ENCODE measurements around the gene MYL7.
"Not testable (repeated sequence)": the region's sequence is repeated elsewhere in the genome, so short reads cannot be mapped to it uniquely, and the experiment has no call there.

Gene MYL7

DNA sequence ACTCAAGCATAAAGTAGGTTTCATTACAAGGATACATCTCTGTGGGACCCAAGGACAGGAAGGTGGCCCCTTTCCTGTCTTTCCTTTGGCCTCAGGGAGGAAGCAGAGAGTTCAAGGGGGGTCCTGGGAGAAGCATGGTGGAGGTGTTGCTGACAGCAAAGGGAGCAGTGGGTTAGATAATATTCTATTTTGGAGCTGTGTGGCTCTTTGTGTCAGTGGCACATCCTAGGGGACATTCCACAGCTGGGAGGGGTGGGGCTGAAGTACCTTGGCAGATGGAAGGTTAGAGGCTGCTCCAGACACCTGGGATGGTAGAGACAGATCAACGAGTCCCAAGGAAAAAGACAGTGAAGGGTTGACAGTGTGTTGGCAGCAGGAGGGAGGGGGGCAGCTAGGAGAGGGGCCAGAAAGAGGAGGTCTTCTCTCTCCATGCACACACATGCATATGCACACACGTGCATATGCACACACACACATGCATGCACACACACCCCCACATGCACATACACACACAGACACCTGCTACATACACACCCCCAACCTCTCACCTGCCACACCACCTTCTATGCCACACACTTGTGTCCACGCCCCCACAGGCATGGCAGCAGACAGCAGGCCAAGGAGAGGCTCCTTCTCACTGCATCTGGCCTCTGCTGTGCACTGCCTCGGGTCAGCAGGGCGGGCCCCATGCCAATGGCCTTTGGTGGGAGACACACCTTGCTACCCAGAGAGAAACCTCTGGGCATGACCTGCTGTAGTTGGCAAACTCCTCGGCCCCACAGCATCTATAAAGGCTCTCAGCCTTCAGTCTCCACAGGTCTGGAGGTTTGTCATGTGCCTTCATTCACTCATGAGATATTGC is 12.2 kb downstream of the MYL7 start:
- DNase-seq, result no peak

DNA sequence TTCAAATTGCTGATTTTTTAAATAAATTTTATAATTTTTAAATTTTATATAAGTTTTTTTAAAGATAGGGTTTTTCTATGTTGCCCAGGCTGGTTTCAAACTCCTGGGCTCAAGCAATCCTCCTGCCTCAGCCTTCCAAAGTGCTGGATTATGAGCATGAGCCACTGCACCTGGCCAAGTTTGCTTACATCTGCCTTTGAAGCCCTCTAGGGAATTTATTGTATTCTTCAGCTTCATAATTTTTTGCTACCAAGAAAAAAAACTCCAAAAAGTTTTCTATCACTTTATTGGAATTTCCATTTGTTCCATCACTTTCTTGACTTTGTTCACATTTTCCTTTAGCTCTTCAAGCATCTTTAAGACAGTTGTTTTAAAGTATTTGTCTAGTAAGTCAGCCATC is 14.0 kb downstream of the MYL7 start:
- no peak for DNase-seq

DNA sequence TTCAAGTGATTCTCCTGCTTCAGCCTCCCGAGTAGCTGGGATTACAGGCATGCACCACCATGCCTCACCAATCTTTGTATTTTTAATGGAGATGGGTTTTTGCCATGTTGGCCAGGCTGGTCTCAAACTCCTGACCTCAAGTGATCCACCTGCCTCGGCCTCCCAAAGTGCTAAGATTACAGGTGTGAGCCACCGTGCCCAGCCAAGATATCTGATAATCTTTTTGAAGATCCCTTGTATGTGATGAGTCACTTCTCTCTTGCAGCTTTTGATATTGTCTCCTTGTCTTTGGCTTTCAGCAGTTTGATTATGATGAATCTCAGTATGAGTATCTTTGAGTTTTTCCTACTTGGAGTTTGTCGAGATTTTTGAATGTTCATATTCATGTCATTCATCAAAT is 14.6 kb downstream of the MYL7 start:
- not testable (repeated sequence) for DNase-seq

DNA sequence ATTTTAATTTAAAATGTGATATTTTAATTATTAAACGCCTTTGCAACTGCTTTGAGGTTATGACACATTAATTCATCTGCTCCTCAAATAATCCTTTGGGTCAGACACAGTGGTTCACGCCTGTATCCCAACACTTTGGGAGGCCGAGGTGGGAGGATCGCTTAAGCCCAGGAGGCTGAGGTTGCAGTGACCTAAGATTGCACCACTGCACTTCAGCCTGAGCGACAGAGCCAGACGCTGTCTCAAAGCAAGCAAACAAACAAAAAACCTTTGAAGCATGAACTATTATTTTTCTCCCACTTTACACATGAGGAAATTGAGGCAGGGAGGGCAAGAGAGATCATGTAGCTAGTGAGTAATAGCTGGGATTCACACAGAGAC is 16.3 kb downstream of the MYL7 start:
- no peak for DNase-seq

DNA sequence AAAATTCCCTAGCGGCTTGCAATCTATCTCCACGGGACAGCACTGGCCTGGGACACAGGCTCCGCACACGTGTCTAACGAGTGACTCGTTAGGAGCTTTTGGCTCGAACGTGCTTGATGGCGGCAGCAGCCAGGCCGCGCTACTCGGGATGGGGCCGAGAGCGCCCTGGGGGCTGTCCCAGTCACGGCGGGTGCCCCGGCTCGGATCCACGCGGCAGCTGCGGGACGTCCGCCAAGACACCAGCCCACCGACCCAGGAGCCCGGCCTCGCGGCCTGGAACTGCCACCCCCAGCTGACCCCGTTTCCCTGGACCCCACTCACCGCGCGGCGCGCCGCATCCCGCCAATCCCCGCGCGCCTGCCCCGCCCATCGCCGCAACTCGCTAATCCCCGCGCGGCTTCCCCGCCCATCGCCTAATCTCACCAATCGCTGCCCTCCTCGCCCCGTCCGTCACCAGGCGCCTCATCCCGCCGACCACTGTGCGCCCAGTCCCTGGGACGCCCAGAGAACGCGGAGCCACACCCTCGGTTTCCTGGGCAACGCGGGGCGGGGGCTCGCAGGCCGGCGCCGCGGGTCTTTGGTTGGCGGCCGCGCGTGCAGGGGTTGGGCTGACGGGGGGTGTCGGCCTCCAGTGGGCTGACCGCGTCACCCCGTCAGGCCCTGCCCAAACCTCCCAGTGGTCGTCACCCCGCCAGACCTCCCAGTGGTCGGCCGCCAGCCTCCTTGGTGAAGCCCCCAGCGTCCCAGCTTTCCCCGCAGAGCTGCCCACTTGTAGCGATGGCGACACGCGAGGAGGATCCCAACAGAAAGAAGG is 17.7 kb downstream of the MYL7 start, which contains the start of gene POLD2:
Gene POLD2 (minus strand): TSS at position 359 of the 814 bp plus-strand sequence. CDS start 1,495 bp downstream, outside the sequence.
- DNase-seq, result peak; percentile 99

DNA sequence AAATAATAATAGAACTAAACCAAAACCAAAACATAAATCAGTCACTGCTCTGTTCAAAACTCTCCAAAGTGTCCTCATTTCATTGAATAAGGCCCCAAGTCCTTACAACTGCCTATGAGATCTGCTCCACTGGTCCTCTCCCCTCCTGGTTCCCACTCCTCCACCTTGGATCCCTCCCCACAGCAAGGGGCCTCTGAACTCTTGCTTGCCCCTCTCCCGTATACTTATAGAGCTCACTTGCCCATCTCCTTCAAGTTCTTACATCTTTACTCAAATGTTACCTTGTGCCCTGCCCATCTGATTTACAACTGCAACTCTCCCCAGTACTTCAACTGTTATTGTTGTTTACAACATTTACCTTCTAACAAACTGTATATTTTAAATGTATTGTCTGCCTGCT is 18.6 kb downstream of the MYL7 start:
- no peak for DNase-seq

DNA sequence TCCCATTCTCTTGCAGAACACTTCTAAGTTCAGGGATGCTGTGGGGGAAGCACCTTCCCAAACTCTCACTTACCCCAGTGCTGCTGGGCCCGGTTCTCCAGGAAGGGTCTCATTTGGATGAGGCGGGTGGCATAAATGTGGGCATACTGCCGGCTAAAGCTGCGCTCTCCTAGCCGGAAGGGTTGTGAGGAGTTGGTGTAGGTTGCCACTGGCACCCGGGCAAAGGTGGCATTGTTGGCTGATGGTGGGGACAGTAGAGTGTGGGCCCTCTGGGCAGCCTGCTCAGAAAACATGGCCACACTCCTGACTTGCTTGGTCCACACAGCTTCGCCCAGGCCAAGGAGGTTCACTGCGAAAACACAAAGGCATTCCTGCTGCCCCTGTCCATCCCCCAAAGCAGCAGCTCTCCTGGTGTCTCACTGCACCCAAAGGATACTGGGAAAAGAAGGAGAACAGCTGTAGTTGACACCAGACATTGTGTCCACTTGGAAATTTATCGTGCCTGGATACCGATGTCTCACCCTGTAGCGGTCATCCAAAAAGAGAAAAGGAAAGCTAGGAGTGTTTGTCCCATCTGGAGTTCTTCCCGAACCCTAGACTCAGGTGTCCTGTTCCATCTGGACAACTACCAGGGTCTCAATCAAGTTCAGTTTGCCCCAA is 19.2 kb downstream of the MYL7 start:
- DNase-seq, result no peak

DNA sequence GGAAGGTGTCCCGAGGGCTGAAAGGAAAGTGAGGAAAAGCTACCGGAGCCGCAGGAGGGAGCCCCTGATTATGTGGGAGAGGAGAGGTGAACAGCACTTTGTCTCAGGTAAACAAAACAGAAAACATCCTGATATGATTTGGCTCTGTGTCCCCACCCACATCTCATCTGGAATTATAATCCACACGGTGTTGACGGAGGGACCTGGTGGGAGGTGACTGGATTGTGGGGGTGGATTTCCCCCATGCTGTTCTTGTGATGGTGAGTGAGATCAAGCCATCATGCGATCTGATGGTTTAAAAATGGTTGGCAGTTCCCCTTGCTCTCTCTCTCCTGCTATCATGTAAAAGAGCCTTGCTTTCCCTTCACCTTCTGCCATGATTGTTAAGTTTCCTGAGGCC is 20.7 kb downstream of the MYL7 start:
- DNase-seq, result no peak

DNA sequence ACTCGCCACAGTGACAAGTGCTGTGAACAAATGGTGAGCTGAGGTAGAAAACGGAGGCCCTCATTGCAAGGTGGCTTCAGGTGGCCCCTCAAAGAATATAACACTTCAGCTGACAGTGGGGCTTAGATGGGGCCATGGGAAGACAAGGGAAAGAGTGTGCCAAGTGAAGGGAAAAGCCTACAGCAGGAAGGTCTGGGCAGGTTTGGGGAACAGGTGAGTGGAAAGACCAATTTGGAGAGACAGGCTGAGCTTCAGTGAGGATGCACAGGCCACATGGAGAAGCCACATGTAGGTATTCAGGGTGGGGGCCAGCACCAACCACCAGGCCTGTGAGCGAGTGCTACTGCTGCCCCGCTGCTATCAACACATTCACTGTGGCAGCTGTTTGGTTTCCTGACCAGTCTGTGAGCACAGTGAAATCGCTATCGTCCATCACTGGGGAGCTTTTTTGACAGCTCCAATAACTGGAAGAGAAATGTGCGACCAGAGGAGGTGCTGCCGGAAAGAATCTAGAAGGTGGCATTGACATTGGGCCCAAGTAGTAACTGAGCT is 21.2 kb downstream of the MYL7 start:
- DNase-seq, result no peak

DNA sequence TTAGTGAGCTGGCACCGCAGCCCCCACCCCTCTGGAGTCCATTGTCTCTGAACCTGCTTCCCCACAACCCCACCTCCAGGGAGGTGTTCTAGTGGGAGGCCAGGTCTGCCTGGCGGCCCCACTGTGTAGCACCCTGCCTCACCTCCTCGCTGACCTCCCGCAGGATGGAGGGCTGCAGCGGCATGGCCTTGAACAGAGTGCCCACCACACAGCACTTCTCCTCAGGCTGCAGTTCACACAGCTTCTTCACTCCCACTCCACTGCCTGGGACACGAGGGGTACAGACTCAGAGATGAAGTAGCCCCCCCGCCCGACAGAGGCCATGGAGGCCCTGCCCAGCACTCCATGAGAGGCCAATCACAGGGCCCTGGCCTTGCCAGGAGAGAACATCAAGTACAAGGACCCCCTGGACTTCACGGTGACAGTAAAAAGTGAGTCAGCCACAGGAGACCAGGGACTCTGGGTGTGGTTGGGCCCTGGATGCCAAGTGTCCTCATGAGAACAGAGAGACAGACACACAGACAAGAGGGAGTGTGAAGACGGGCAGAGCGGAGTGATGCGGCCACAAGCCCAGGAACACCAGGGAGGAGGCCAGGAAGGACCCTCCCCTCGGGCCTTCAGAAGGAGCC is 23.2 kb downstream of the MYL7 start:
- no peak for DNase-seq

DNA sequence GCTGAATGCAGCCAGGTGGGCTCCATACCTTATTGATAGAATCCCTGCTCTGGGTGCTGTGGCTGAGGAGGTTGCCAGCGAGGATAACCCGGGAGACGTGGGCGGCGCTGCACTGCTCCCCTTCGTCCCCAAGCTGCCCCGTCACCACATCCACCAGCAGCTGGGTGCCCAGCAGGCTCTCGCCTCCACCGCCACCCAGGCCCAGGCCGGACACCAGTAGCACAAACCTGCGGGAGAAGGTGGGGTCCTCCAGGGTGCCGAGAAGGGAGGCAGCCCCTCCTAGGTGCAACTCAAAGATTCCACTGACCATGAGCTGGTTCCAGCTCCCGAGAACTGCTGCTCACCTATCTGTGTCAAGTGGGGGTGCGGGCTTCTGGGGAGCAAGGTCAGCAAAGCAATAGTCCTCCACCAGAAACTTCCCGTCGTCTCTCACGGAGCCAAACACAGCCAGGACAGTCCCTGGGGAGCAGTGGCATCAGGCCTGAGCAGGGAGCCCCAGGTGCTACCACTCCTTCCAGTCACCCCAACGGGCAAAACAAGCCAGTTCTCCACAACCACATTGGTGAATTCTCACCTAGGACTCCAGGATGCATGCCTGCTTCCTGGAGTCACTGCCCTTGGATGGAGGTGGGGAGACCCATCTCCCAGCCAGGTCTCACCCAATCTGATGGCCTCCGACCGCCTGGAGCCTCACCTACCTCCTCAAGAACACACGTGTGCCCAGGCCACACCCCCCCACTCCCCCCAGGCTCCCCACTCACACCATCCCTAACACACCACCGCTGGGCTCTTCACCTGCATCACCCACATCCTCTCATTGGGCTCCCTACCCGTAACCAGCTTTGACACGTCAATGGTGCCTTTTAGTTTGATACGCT is 24.1 kb downstream of the MYL7 start:
- no peak for DNase-seq

DNA sequence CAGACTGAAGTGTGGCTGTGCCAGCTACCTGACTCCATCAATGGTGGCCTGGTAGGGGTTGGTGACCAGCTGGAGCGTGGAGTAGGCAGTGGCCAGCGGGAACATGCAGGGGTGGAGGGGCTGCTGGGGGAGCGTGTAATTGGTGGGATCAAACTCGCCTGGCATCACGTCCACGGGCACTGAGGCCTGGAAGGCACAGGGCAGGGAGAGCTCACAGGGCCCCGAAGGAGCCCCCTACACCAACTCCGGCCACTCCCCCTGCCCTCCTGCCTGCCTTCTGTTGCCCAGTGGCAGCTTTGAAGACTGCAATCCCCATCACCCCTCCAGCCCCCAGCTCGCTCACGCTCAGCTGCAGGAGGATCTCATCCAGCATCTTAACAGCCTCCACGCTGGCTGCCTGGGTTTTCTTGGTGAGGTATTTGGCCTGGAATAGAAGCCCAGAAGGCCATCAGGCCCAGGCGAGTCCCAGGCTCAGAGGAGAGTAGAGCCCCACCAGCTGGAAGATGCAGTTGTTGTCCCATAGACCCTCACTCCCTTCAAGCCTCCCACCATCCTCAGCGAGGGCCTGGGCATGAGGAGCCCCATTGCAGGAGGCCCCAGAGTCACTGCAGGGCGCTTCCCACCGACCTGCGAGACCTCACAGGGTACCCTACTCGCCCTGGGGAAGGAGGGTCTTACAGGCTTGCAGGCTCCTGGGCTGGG is 24.9 kb downstream of the MYL7 start:
- DNase-seq, result no peak

DNA sequence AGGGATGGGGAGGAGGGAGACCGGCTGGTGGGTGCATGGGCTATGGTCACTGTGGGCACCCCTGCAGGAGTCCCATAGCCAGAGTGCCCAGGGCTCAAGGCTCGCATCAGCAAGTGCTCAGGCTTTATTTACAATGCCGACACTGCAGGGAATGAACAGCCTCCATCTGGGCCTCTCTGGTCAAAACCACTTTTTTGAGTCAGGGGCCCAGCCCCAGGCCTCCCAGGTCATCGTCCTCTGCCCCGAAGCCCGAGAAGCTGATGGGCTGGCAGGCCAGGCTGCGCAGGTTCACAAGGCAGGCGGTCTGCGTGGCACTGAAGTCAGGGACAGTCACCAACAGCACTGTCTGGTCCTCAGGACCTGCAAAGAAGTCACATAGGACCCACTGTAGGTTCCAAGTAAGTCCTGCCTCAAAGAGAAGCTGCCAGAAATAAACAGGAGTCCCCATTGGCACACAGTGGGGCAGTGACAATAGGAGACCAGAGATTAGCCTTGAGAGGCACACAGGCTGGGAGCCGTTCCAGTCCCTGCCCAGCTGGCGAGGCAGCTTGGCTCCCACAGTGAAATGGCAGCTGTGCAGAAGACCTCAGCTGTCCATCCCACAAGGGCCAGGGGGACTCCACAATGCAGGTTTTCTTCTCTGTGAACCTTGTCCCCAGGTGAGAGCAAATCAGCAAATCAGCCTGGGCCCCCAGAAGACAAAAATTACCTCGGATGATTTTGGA is 26.4 kb downstream of the MYL7 start:
- no peak for DNase-seq

DNA sequence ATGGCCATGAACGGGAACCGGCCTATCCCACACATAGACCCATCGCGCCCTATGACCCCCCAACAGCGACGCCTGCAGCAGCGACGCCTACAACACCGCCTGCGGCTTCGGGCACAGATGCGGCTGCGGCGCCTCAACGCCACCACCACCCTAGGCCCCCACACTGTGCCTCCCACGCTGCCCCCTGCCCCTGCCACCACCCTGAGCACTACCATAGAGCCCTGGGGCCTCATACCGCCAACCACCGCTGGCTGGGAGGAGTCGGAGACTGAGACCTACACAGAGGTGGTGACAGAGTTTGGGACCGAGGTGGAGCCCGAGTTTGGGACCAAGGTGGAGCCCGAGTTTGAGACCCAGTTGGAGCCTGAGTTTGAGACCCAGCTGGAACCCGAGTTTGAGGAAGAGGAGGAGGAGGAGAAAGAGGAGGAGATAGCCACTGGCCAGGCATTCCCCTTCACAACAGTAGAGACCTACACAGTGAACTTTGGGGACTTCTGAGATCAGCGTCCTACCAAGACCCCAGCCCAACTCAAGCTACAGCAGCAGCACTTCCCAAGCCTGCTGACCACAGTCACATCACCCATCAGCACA is 27.3 kb downstream of the MYL7 start:
- no peak for DNase-seq

DNA sequence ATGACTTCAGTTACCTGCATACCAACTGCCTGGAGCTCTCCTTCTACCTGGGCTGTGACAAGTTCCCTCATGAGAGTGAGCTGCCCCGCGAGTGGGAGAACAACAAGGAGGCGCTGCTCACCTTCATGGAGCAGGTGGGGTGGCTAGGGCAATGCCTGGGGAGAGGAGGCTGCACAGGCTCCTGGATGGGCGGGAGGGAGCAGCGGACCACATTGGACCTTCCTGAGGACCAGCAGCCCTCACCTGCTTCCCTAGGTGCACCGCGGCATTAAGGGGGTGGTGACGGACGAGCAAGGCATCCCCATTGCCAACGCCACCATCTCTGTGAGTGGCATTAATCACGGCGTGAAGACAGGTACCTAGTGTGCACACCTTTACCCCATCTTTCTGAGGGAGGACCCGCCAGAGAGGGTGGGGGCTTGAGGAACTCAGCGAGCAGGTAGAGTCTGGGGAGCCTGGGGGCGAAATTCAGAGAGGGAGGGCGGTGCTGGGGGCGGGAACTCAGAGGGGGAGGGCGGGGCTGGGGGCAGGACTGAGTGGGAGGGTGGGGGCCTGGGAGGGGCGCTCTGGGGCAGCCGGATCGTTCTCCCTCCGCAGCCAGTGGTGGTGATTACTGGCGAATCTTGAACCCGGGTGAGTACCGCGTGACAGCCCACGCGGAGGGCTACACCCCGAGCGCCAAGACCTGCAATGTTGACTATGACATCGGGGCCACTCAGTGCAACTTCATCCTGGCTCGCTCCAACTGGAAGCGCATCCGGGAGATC is 28.0 kb downstream of the MYL7 start:
- no peak for DNase-seq

DNA sequence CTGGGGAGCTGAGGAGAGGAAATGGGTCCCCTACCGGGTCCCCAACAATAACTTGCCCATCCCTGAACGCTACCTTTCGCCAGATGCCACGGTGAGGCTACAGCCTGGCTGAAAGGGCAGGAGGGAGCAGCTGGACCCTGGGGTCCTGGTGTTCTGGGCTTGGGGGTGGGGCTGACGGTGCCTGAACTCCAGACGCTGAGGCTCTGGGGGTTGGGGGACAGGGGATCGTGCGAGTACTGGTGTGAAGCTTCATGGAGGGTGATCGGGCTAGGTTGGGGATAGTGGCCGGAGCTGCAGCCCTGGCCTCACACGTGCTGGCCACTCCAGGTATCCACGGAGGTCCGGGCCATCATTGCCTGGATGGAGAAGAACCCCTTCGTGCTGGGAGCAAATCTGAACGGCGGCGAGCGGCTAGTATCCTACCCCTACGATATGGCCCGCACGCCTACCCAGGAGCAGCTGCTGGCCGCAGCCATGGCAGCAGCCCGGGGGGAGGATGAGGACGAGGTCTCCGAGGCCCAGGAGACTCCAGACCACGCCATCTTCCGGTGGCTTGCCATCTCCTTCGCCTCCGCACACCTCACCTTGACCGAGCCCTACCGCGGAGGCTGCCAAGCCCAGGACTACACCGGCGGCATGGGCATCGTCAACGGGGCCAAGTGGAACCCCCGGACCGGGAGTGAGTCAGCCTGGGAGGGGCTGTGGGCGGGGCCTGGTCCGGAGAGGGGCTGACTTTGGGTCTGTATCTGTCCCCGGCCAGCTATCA is 28.7 kb downstream of the MYL7 start:
- no peak for DNase-seq

DNA sequence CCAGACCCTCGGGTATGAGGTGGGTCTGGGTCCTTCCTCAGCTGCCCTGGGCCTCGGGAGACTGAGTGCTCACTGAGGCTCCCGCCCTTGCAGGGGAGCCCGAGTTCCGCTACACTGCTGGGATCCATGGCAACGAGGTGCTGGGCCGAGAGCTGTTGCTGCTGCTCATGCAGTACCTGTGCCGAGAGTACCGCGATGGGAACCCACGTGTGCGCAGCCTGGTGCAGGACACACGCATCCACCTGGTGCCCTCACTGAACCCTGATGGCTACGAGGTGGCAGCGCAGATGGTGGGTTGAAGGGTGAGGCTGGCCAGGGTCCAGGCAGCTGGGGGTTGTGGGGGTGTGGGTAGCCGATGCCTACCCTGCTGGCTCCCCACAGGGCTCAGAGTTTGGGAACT is 29.4 kb downstream of the MYL7 start:
- peak; percentile 48 for DNase-seq
